ENCODE measurements around the gene WDR86. TPM values are rescaled to one million over a fixed set of nuclear protein-coding genes. Genes with fewer than 3 reads are reported as not detected.

WDR86 gene
- total and polyA plus RNA-seq, 2 of the 8 experiments (the other 6 are each of a cell fraction or from before 2014, with no cell fraction given), result 12.7 to 15.8 TPM

DNA sequence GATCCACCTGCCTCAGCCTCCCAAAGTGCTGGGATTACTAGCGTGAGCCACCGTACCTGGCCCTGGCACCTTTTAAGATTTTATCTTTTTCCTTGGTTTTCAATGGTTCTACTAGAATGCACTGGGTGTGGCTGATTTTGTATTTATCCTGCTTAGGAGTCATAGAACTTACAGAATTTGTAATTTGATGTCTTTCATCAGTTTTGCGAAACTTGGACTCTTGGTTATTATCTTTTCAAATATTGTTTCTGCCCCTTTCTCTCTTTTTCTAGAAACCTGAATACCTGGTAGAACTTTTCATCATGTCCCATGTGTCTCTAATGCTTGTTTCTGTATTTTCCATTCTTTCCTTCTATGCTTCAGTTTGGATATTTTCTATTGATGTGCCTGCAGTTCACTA is 71.0 kb downstream of the WDR86 start:
- H3K9me3 ChIP-seq (ENCODE audit: insufficient read depth in 2 of 2, low read depth in 1 of 2, low read length in 1 of 2), result no peaks in the 10 kb centered on the region
- no peak overlapping the region for H3K9ac ChIP-seq (replicated peaks in 1 of 4; ENCODE audit: extremely low read depth in 1 of 4, low read depth in 3 of 4, low read length in 3 of 4)
- no peak overlapping the region for H3K23ac ChIP-seq (ENCODE audit: insufficient read length)
- no peaks in the 10 kb centered on the region for H3K27me3 ChIP-seq (replicated peaks in 1 of 4; ENCODE audit: control insufficient read depth in 3 of 4, extremely low read depth in 1 of 4, insufficient read depth in 3 of 4, low read length in 3 of 4)
- no peak overlapping the region for H3K27ac ChIP-seq (ENCODE audit: low read depth, low read length)
- no peak overlapping the region for H3K18ac ChIP-seq (ENCODE audit: extremely low read depth, low read length)
- H2BK12ac ChIP-seq (ENCODE audit: low read depth, low read length), result no peak overlapping the region
- H3K56ac ChIP-seq (replicated peaks; ENCODE audit: insufficient read length, low read depth, low read length), result no peak overlapping the region
- no peaks in the 10 kb centered on the region; a peak in 2 of 7 replicates for H3K4me1 ChIP-seq (replicated peaks in 1 of 4; ENCODE audit: control insufficient read depth in 3 of 4, insufficient read depth in 4 of 4, low read length in 3 of 4)
- H2BK15ac ChIP-seq (ENCODE audit: low read length), result no peak overlapping the region
- ChIA-PET POLR2A (ENCODE audit: partially characterized antibody) (interaction anchor here (0.7 kb wide), 1 partner anchor 117 kb away, joined by 3 read pairs; no protein-coding TSS in a partner anchor), CTCF (ENCODE audit: partially characterized antibody) (interaction anchor here (1.0 to 8.5 kb wide), 4 partner anchors 13 to 112 kb away, joined by 3 to 75 read pairs (median 3); partner anchors contain the start of gene ABCF2)
- WGBS, 2 experiments (ENCODE audit: extremely low coverage in 1 of 2, insufficient coverage in 1 of 2, insufficient read length in 1 of 2, insufficient replicate concordance in 2 of 2, low coverage in 1 of 2, low lambda C conversion rate in 2 of 2, missing lambda C conversion rate in 1 of 2), result 95% methylated on average over 3 of the region's 3 CpGs; no CpG with 5 or more reads in 1 of the 2 experiments
- H4K91ac ChIP-seq (replicated peaks; ENCODE audit: insufficient read length, low read length), result no peak overlapping the region
- H4K5ac ChIP-seq (ENCODE audit: insufficient read length, low read depth, low read length), result no peak overlapping the region
- no peak overlapping the region for H2BK5ac ChIP-seq (ENCODE audit: low read depth, low read length)
- H3K4ac ChIP-seq (replicated peaks; ENCODE audit: insufficient read length, low read depth, low read length), result no peak overlapping the region
- H4K8ac ChIP-seq (ENCODE audit: extremely low read depth, insufficient read depth, low read length), result no peak overlapping the region
- no peak for TF ChIP-seq ZNF274 (IDR thresholded peaks at IDR 0.05; ENCODE audit: borderline replicate concordance, extremely low read depth, low read length)
- no peak for TF ChIP-seq GABPA (IDR thresholded peaks at IDR 0.05; ENCODE audit: borderline replicate concordance, insufficient read depth, low read length)
- TF ChIP-seq TBP (IDR thresholded peaks at IDR 0.05; ENCODE audit: low read depth, low read length), result no peak
- no peak for TF ChIP-seq CHD1 (IDR thresholded peaks at IDR 0.05; ENCODE audit: low read depth, low read length)
- TF ChIP-seq CBX5 (IDR thresholded peaks at IDR 0.05; ENCODE audit: low read depth, low read length), result no peak
- no peak for TF ChIP-seq HDAC2 (IDR thresholded peaks at IDR 0.05; ENCODE audit: borderline replicate concordance in 1 of 2, low read depth in 2 of 2, low read length in 2 of 2)
- TF ChIP-seq CTCF (IDR thresholded peaks at IDR 0.05; ENCODE audit: control extremely low read depth in 1 of 3, insufficient read depth in 1 of 3, low read depth in 1 of 3, low read length in 3 of 3), result no peak
- no peak for TF ChIP-seq PHF8 (conservative IDR thresholded peaks at IDR 0.05; ENCODE audit: low read depth, low read length)
- TF ChIP-seq, protein P1, sequence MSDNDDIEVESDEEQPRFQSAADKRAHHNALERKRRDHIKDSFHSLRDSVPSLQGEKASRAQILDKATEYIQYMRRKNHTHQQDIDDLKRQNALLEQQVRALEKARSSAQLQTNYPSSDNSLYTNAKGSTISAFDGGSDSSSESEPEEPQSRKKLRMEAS (IDR thresholded peaks at IDR 0.05), result no peak
- TF ChIP-seq TAF7 (optimal IDR thresholded peaks at IDR 0.05; ENCODE audit: borderline replicate concordance, low read depth, low read length), result no peak
- peaks cover 0 to 14% of the 10 kb centered on the region in 2 experiments; a peak in 2 of 4 replicates for H3K79me2 ChIP-seq (ENCODE audit: control insufficient read depth in 1 of 2, insufficient read depth in 2 of 2, low read length in 2 of 2)
- H3K4me3 ChIP-seq (ENCODE audit: extremely low read depth in 1 of 4, insufficient read depth in 2 of 4, low read depth in 3 of 4, low read length in 4 of 4), result no peak overlapping the region
- FAIRE-seq (no peak), DNase-seq (ENCODE audit: low read depth in 1 of 2, low spot score in 2 of 2) (no peak)
- no peak overlapping the region for H2AFZ ChIP-seq (ENCODE audit: low read length)
- H3K36me3 ChIP-seq (ENCODE audit: control insufficient read depth in 2 of 4, insufficient read depth in 4 of 4, low read length in 3 of 4), result no peaks in the 10 kb centered on the region
- H3K4me2 ChIP-seq (ENCODE audit: insufficient read depth in 1 of 2, low read depth in 2 of 2, low read length in 2 of 2), result no peak overlapping the region
- H2BK120ac ChIP-seq (replicated peaks; ENCODE audit: low read depth, low read length), result no peak overlapping the region
- no peak overlapping the region for H2AK5ac ChIP-seq (ENCODE audit: low read depth, low read length)
- peaks cover 4% of the 10 kb centered on the region for H3K23me2 ChIP-seq (ENCODE audit: low read depth, low read length)
- H2BK20ac ChIP-seq (ENCODE audit: low read length), result no peak overlapping the region
- H3K14ac ChIP-seq (ENCODE audit: insufficient read length), result no peak overlapping the region
- H3K79me1 ChIP-seq (ENCODE audit: low read depth, low read length), result no peaks in the 10 kb centered on the region
- H4K20me1 ChIP-seq (replicated peaks in 1 of 2; ENCODE audit: control insufficient read depth in 1 of 2, insufficient read depth in 2 of 2, low read length in 2 of 2), result peaks cover 0 to 1% of the 10 kb centered on the region in 2 experiments
